Heart right ventricle (tissue), 16 donors: ENCODE data around the gene TMEM91. TPM values are rescaled to one million over a fixed set of nuclear protein-coding genes. Genes with fewer than 3 reads are reported as not detected.
"Not testable (repeated sequence)": the region's sequence is repeated elsewhere in the genome, so short reads cannot be mapped to it uniquely, and the experiment has no call there.

Experiments used
- ATAC-seq, 8 donors: fragments of 200-7000 bp; cut with Tn5 transposase; one replicate each; pipeline ENCODE4 v1.9.1; 2020; ENCODE audit warnings: mild to moderate bottlenecking in 8 of 8, moderate library complexity in 8 of 8, moderate number of reproducible peaks in 1 of 8
- DNase-seq, 2 donors: peaks; one replicate each; pipeline ENCODE4 v3.0.0-alpha.2; 2020
- H3K27ac ChIP-seq, 10 donors: fragments of 200-600 bp; sonication (generic) in 2 of 10; one replicate each; pipeline versions ENCODE4 v1.5.0 to v1.8.0; 2020 to 2022; ENCODE audit warnings: mild to moderate bottlenecking in 3 of 10
- H3K27me3 ChIP-seq, 7 donors: fragments of 200-600 bp; one replicate each; pipeline ENCODE4 v1.8.0; 2021 to 2022; ENCODE audit warnings: mild to moderate bottlenecking in 2 of 7
- H3K36me3 ChIP-seq, 9 donors: fragments of 200-600 bp; sonication (generic) in 1 of 9; one replicate each; pipeline versions ENCODE4 v1.5.0 to v1.8.0; 2020 to 2022; ENCODE audit warnings: mild to moderate bottlenecking in 2 of 9
- H3K4me1 ChIP-seq, 9 donors: fragments of 200-600 bp; sonication (generic) in 1 of 9; one replicate each; pipeline versions ENCODE4 v1.5.0 to v1.8.0; 2020 to 2022; ENCODE audit warnings: mild to moderate bottlenecking in 4 of 9
- H3K4me3 ChIP-seq, 10 donors: fragments of 200-600 bp; sonication (generic) in 2 of 10; one replicate each; pipeline versions ENCODE4 v1.5.0 to v1.8.0; 2020 to 2022; ENCODE audit warnings: mild to moderate bottlenecking in 7 of 10, moderate library complexity in 2 of 10
- H3K9me3 ChIP-seq, 11 donors: fragments of 200-600 bp in 10 of 11; sonication (generic) in 2 of 11; one replicate each; pipeline versions ENCODE4 v1.5.0 to v1.8.0; 2013 to 2022; ENCODE audit warnings: mild to moderate bottlenecking in 2 of 11, control low read depth in 1 of 11, moderate library complexity in 1 of 11
- CTCF ChIP-seq, 9 donors: fragments of 200-600 bp; sonication (generic) in 2 of 9; IDR thresholded peaks; one replicate each; pipeline versions ENCODE4 v1.5.0 to v1.8.0; 2021 to 2022; ENCODE audit warnings: antibody characterized with exemption in 9 of 9, mild to moderate bottlenecking in 5 of 9, moderate library complexity in 1 of 9
- WGBS, 2 donors: extraction: QIAGEN DNeasy Blood & Tissue Kit; methylation state at CpG; one replicate each; pipeline ENCODE4 v1.1.7; 2013; ENCODE audit warnings: inconsistent platforms in 1 of 2; 5-methylcytosine and 5-hydroxymethylcytosine counted together
- intact Hi-C, 10 donors: fragments of 100-400 bp; cut with DNase I; formaldehyde crosslinking; loops; one replicate each; pipeline versions ENCODE4 v1.11.1 to v1.14.2; 2022
- polyA plus RNA-seq, 2 donors: library from polyadenylated mRNA; stranded (reverse); fragments of 200-250 nt; gene quantifications; one replicate each; pipeline ENCODE4 v1.2.3, GENCODE V29; 2013
- total RNA-seq, 10 donors: library from RNA; stranded (reverse); fragmentation: NEBNext Ultra II Directional in 3 of 10; extraction: Animal tissue kit (Norgen Biotek cat#: 25700) in 3 of 10; gene quantifications; one replicate each; pipeline versions ENCODE4 v1.2.1 to v1.2.4, GENCODE V29; 2021 to 2023
- donor health status: Arrhythmogenic right ventricular cardiomyopathy.
- donor health status: ischemic (EF 13 %, LVEDD 7.1; RV severe dilation, severe dysfunction).
- donor health status: healthy with polysubstance abuse.
- donor health status: DM: no; HTN: yes; CAD: no.
- donor health status: DM: no; HTN: no; CAD: no.
- donor health status: ischemic (EF 25% LVEDD 6.9; RV normal size, moderate dysfunction).
- donor health status: ischemic (EF 25% LVEDD 5.7; RV mildly dilated, moderate dysfunction).
- donor health status: healthy.
- donor health status: DM: yes; HTN: yes; CAD: no.
- donor health status: Ischemic cardiomyopathy.
- donor health status: ischemic (EF 35%, LVEDD 5.7; RV mildly dilated, moderate dysfunction).
- donor health status: nonischemic (EF 11% LVEDD 7.7; RV severe dilation, severe dysfunction).
- donor health status: DM: yes; HTN: yes; CAD: no.
- donor health status: PGD.
- donor health status: ischemic (EF 29% LVEDD 5.4; RV normal size, mild dysfunction).
- donor health status: nonischemic (EF 23%, LVEDD 6.1; RV moderate dilation, normal function).

TMEM91 gene
- total and polyA plus RNA-seq, 12 donors, result 1.2 to 11.3 (median 2.1) TPM

- no peak overlapping the region for H3K4me3 ChIP-seq
- peak in 1 of 8 donors; percentile 10 for ATAC-seq
- intact Hi-C loops, result no loop called here
- no peaks in the 10 kb centered on the region for H3K9me3 ChIP-seq
- peaks cover 0 to 51% (median 27%) of the 10 kb centered on the region in 9 donors for H3K4me1 ChIP-seq
- 44 to 58% methylated on average over 9 of the region's 9 CpGs for WGBS, 2 donors
- TF ChIP-seq CTCF (IDR thresholded peaks at IDR 0.05), result peak in 1 of 9 donors; percentile 34
- peak overlapping the region in 3 of 10 donors; percentile 24 to 40 (median 30) for H3K27ac ChIP-seq
- no peaks in the 10 kb centered on the region for H3K27me3 ChIP-seq
- H3K36me3 ChIP-seq, result peaks cover 0 to 15% (median 0%) of the 10 kb centered on the region in 9 donors
- DNase-seq, result no peak
These were observed 1.8 kb downstream of the TMEM91 start for GRCh38 chr19:41377977-41378709.

- H3K9me3 ChIP-seq, H3K4me3 ChIP-seq, H3K27ac ChIP-seq, DNase-seq, H3K27me3 ChIP-seq, intact Hi-C loops, ATAC-seq: not testable (repeated sequence)
- Histone ChIP-seq H3K4me1 (peaks cover 0 to 34% (median 2%) of the 10 kb centered on the region in 9 donors), H3K36me3 (peaks cover 0 to 35% (median 0%) of the 10 kb centered on the region in 9 donors)
- 95 to 98% methylated on average over 8 of the region's 8 CpGs for WGBS, 2 donors
These were observed 5.2 kb downstream of the TMEM91 start for GRCh38 chr19:41381536-41381935.

- Histone ChIP-seq H3K4me1 (peaks cover 0 to 12% (median 0%) of the 10 kb centered on the region in 9 donors), H3K27me3 (no peaks in the 10 kb centered on the region), H3K4me3 (no peak overlapping the region), H3K36me3 (peaks cover 0 to 62% (median 6%) of the 10 kb centered on the region in 9 donors), H3K27ac (no peak overlapping the region), H3K9me3 (no peaks in the 10 kb centered on the region)
- no peak for ATAC-seq
- intact Hi-C loops, result no loop called here
- no peak for TF ChIP-seq CTCF (IDR thresholded peaks at IDR 0.05)
- 90 to 93% methylated on average over 5 of the region's 5 CpGs for WGBS, 2 donors
- no peak for DNase-seq
These were observed 8.0 kb downstream of the TMEM91 start for GRCh38 chr19:41384351-41384750.

GRCh38 chr19:41386442-41386841 lies 10.1 kb downstream of the TMEM91 start:
- no peaks in the 10 kb centered on the region for H3K9me3 ChIP-seq
- no peak for TF ChIP-seq CTCF (IDR thresholded peaks at IDR 0.05)
- H3K4me1 ChIP-seq, result no peaks in the 10 kb centered on the region
- intact Hi-C loops, result no loop called here
- H3K27ac ChIP-seq, result no peak overlapping the region
- H3K27me3 ChIP-seq, result no peaks in the 10 kb centered on the region
- 85 to 86% methylated on average over 13 of the region's 13 CpGs for WGBS, 2 donors
- ATAC-seq (peak in 5 of 8 donors; percentile 16 to 65 (median 33)), DNase-seq (no peak)
- peaks cover 0 to 83% (median 19%) of the 10 kb centered on the region in 9 donors for H3K36me3 ChIP-seq
- H3K4me3 ChIP-seq, result no peak overlapping the region

GRCh38 chr19:41391618-41392017 lies 15.3 kb downstream of the TMEM91 start:
- DNase-seq (no peak), ATAC-seq (no peak)
- no peak overlapping the region for H3K27ac ChIP-seq
- WGBS, 2 donors, result 88 to 93% methylated on average over 11 of the region's 11 CpGs
- peaks cover 0 to 58% (median 20%) of the 10 kb centered on the region in 9 donors for H3K36me3 ChIP-seq
- TF ChIP-seq CTCF (IDR thresholded peaks at IDR 0.05), result no peak
- H3K9me3 ChIP-seq, result no peaks in the 10 kb centered on the region
- no peak overlapping the region for H3K4me3 ChIP-seq
- intact Hi-C loops, result loop anchor here in 1 of 10 donors (5.0 kb wide), 1 partner anchor 34 kb away; no protein-coding TSS in a partner anchor
- peaks cover 0 to 10% (median 8%) of the 10 kb centered on the region in 9 donors for H3K4me1 ChIP-seq
- H3K27me3 ChIP-seq, result no peaks in the 10 kb centered on the region
